ENCODE data around the gene OAS3. TPM values are rescaled to one million over a fixed set of nuclear protein-coding genes. Genes with fewer than 3 reads are reported as not detected.
A peak's percentile ranks its signal among the peaks of the same experiment; 100 is the strongest.

The OAS3 gene
- total RNA-seq, 1 experiment from 2014 or later, result 17.4 TPM

DNA sequence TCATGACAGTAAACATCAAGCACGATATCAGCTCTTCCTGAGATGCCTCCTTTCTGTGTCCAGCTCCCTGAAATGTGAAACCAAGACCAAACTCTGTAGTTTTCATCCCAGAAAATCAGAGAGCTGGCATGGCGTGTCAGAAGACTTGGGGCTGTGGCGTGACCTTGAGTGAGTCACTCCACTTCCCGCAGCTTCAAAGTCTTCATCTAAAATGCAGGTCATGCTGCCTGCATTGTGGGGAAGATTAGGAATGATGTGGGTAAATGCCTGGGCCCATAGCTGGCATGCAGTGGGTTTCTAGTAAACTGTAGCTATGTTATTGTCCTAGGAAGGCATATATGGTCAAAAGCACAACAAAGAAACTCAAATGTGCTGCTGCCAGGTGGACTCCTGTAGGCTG is 68.9 kb downstream of the OAS3 start:
- H3K9me3 ChIP-seq (ENCODE audit: insufficient read depth, low read depth), result no peaks in the 10 kb centered on the region; the same call in 1 of the 2 replicates
- no peaks in the 10 kb centered on the region for H4K20me1 ChIP-seq (ENCODE audit: insufficient read depth)
- H2AFZ ChIP-seq, result no peak overlapping the region
- ChIA-PET POLR2A (ENCODE audit: unreplicated experiment) (no interaction called here), CTCF (interaction anchor here (0.6 kb wide), 1 partner anchor 146 kb away, joined by 3 read pairs; no protein-coding TSS in a partner anchor)
- no peaks in the 10 kb centered on the region for H3K79me2 ChIP-seq (ENCODE audit: low read depth)
- H3K4me2 ChIP-seq, result no peak overlapping the region
- H3K9me2 ChIP-seq (ENCODE audit: insufficient read depth), result no peaks in the 10 kb centered on the region
- H3K36me3 ChIP-seq (ENCODE audit: low read depth), result no peaks in the 10 kb centered on the region
- DNase-seq, result peak; percentile 6 to 40
- TF ChIP-seq, protein P1, sequence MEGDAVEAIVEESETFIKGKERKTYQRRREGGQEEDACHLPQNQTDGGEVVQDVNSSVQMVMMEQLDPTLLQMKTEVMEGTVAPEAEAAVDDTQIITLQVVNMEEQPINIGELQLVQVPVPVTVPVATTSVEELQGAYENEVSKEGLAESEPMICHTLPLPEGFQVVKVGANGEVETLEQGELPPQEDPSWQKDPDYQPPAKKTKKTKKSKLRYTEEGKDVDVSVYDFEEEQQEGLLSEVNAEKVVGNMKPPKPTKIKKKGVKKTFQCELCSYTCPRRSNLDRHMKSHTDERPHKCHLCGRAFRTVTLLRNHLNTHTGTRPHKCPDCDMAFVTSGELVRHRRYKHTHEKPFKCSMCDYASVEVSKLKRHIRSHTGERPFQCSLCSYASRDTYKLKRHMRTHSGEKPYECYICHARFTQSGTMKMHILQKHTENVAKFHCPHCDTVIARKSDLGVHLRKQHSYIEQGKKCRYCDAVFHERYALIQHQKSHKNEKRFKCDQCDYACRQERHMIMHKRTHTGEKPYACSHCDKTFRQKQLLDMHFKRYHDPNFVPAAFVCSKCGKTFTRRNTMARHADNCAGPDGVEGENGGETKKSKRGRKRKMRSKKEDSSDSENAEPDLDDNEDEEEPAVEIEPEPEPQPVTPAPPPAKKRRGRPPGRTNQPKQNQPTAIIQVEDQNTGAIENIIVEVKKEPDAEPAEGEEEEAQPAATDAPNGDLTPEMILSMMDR (conservative IDR thresholded peaks at IDR 0.05), result no peak
- no peak for TF ChIP-seq EZH2 (IDR thresholded peaks at IDR 0.05; ENCODE audit: low read depth)
- intact Hi-C loops (cut with micrococcal nuclease; ENCODE audit: unreplicated experiment), result no loop called here
- peaks cover 60% of the 10 kb centered on the region for H3K27me3 ChIP-seq (ENCODE audit: insufficient read depth, low read depth)
- H3F3A ChIP-seq (ENCODE audit: insufficient read depth, low read depth), result no peaks in the 10 kb centered on the region
- H3K4me3 ChIP-seq, result no peak overlapping the region
- H3K27ac ChIP-seq, result no peak overlapping the region
- no TSS peak for BruUV-seq (replicated peaks)
- H3K4me1 ChIP-seq (replicated peaks; ENCODE audit: insufficient read depth), result no peaks in the 10 kb centered on the region

DNA sequence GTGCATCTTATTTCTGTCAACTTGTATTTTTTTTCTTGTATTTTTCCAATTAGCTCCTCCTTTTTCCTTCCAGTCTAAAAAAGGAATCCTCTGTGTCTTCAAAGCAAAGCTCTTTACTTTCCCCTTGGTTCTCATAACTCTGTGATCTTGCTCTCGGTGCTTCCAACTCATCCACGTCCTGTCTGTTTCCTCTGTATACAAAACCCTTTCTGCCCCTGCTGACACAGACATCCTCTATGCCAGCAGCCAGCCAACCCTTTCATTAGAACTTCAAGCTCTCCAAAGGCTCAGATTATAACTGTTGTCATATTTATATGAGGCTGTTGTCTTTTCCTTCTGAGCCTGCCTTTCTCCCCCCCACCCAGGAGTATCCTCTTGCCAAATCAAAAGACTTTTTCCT is 72.4 kb downstream of the OAS3 start:
- no peak for DNase-seq
- H3K27me3 ChIP-seq (ENCODE audit: insufficient read depth, low read depth), result peaks cover 35% of the 10 kb centered on the region
- no peak for TF ChIP-seq EZH2 (IDR thresholded peaks at IDR 0.05; ENCODE audit: low read depth)
- TF ChIP-seq, protein P1 (conservative IDR thresholded peaks at IDR 0.05), result no peak
- H3K9me2 ChIP-seq (ENCODE audit: insufficient read depth), result no peaks in the 10 kb centered on the region
- H3K36me3 ChIP-seq (ENCODE audit: low read depth), result no peaks in the 10 kb centered on the region
- H4K20me1 ChIP-seq (ENCODE audit: insufficient read depth), result no peaks in the 10 kb centered on the region
- H3K9me3 ChIP-seq (ENCODE audit: insufficient read depth, low read depth), result no peaks in the 10 kb centered on the region; the same call in 1 of the 2 replicates
- H3K79me2 ChIP-seq (ENCODE audit: low read depth), result no peaks in the 10 kb centered on the region
- no peak overlapping the region for H3K27ac ChIP-seq
- CTCF ChIA-PET, result no interaction called here
- no peaks in the 10 kb centered on the region for H3K4me1 ChIP-seq (replicated peaks; ENCODE audit: insufficient read depth)
- no peaks in the 10 kb centered on the region for H3F3A ChIP-seq (ENCODE audit: insufficient read depth, low read depth)
- H2AFZ ChIP-seq, result no peak overlapping the region
- no peak overlapping the region for H3K4me3 ChIP-seq
- intact Hi-C loops (cut with micrococcal nuclease; ENCODE audit: unreplicated experiment), result no loop called here
- no peak overlapping the region for H3K4me2 ChIP-seq
- POLR2A ChIA-PET (ENCODE audit: unreplicated experiment), result no interaction called here
- no TSS peak for BruUV-seq (replicated peaks)

DNA sequence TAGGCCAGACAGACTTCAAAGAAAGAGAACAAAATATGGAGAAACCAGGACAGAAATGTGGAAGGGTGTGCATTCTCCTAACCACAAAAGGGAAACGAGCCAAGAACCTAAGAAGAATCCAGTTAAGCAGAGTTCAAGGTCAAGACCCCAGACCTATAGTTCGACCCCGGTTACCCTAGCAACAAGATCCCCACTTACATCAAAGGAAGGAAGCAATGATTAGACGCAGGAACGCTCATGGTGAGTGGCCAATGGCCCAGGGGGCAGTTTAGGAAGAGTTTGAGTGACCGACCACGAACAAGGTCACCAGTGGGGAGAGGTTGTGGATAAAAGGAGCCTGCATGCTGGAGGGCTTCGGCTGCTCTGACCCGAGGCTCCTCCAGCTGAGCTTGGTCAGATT is 76.3 kb downstream of the OAS3 start:
- H3K9me3 ChIP-seq (ENCODE audit: insufficient read depth, low read depth), result no peaks in the 10 kb centered on the region; the same call in 1 of the 2 replicates
- H3K4me2 ChIP-seq, result no peak overlapping the region
- intact Hi-C loops (cut with micrococcal nuclease; ENCODE audit: unreplicated experiment), result no loop called here
- no peak overlapping the region for H2AFZ ChIP-seq
- no peaks in the 10 kb centered on the region for H3K36me3 ChIP-seq (ENCODE audit: low read depth)
- ChIA-PET CTCF (no interaction called here), POLR2A (ENCODE audit: unreplicated experiment) (no interaction called here)
- TF ChIP-seq, protein P1 (conservative IDR thresholded peaks at IDR 0.05), result no peak
- no peak for TF ChIP-seq EZH2 (IDR thresholded peaks at IDR 0.05; ENCODE audit: low read depth)
- H3K9me2 ChIP-seq (ENCODE audit: insufficient read depth), result no peaks in the 10 kb centered on the region
- BruUV-seq (replicated peaks), result no TSS peak
- H3K4me1 ChIP-seq (replicated peaks; ENCODE audit: insufficient read depth), result no peaks in the 10 kb centered on the region
- no peak overlapping the region for H3K4me3 ChIP-seq
- 0 out of 2 replicates have a peak, but pooled peaks cover 4% of the 10 kb centered on the region for H3F3A ChIP-seq (ENCODE audit: insufficient read depth, low read depth)
- H4K20me1 ChIP-seq (ENCODE audit: insufficient read depth), result no peaks in the 10 kb centered on the region
- peaks cover 14% of the 10 kb centered on the region; the same call in 1 of the 2 replicates for H3K27me3 ChIP-seq (ENCODE audit: insufficient read depth, low read depth)
- H3K79me2 ChIP-seq (ENCODE audit: low read depth), result no peaks in the 10 kb centered on the region
- DNase-seq, result no peak
- H3K27ac ChIP-seq, result no peak overlapping the region
